ENCODE data around the gene TCP11L1.

Gene TCP11L1

DNA sequence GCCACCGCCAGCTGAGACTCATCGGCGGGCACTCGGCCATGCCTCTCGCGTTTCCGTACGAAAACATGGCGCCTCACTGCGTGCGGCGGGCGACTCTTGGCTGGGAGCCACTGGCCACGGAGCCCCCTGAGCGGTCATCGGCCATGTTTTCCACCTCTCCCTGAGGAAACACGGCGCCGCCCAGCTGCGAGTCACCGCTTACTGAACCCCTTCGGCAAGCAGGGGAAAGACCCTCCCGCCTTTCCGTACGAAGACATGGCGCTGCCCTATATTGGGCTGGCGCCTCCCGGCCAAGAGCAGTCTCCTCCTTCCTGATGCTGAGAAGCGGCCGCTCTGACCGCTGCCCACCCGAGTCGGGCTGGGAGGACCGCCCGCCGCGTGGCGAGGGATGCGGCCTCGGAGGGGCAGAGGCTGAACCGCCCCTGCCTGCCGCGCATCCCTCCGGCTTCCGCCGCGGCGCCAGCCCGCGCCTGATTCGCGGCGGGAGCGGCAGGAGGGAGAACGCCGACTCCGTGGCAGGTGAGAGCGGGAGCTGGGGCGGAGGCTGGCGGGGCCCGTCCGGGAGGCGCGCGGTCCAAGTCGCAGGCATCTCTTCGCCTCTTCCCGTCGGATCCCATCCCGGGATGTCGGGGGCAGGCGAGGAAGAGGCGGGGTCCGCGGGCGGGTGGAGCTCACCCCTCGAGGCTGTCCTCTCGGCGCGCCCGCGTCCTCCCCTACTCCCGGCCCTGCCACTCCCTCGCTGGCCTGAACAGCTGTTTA, at the start of gene TCP11L1:
Gene TCP11L1 (plus strand): TSS at position 299 of the 759 bp plus-strand sequence. CDS start 4,202 bp downstream, outside the sequence.
- in situ Hi-C loops (cut with MboI; ENCODE audit: low sequenced_read_pairs): no loop called here

DNA sequence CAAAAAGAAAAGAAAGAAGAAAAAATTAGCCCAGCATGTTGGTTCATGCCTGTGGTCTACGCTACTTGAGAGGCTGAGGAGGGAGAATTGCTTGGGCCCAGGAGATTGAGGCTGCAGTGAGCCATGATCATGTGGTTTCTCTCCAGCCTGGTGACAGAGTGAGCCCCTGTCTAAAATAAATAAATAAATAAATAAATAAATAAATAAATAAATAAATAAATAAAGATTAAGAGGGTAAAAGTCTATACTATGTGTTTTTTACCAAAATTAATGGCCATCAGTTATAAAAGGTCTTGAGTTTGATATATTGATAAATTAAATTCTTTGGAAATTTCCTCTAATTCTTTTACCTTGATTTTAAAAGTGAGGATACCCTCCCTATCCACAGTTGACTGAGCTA, 48.9 kb upstream of the TCP11L1 start:
- in situ Hi-C loops (cut with MboI; ENCODE audit: low sequenced_read_pairs): no loop called here

DNA sequence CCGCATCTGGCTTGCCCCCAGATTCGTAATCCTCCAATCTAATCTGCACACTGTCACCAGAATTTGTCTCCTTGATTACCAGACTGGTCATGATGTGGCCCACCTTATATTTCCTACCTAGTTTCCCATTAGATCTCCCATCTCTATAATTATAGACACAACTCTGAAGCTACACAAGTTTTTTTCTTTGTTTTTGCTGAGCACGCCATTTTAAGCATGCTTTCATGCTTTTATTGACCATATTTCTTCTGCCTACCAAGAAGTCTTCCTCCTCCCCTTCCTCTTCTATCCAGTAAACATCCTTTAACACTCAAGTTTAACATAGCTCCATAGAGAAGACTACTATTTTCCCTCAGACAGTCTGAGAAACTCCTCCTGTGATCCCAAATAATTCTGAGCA, 47.9 kb upstream of the TCP11L1 start:
- in situ Hi-C loops (cut with MboI; ENCODE audit: low sequenced_read_pairs): no loop called here

- in situ Hi-C loops (cut with MboI; ENCODE audit: low sequenced_read_pairs): no loop called here
Measured at GRCh38 chr11:32991898-32992297, 47.5 kb upstream of the TCP11L1 start.

GRCh38 chr11:33000181-33000580, 39.2 kb upstream of the TCP11L1 start:
- in situ Hi-C loops (cut with MboI; ENCODE audit: low sequenced_read_pairs): no loop called here

- in situ Hi-C loops (cut with MboI; ENCODE audit: low sequenced_read_pairs): no loop called here
Measured at GRCh38 chr11:33001281-33001680, 38.1 kb upstream of the TCP11L1 start.

DNA sequence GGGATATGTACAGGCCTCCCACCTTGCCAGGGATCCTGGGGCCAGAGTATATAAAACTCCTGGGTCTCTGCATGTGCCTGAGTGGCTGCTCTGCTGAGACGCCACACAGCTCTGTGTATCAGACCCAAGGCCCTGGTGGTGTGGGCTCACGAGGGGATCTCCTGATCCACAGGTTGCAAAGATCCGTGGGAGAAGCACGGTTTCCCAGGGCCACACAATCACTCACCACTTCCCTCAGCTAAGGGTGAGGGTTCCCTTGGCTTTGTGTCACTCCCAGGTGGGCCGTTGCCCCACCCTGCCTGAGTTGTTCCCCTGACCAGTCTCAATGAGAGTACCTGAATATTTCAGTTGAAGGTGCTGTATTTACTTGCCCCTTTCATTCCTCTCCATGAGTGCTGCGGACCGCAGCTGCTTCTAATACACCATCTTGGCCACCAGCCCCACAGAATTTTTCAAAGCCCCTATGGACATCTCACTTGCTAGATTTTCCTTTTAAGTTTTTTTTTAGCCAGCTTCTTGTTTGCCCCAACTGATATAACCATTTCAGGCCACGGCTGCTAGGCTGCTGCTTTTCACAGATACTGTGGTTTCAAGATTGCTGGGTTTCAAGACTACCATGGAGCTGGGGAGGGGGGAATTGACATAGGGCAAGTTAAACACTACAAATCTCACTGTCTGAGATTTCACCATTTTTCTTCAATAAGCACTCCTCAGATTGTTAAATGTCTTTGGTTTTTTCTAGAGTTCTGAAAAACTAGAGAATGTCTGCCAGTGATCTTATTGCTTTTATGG, 37.4 kb upstream of the TCP11L1 start:
- in situ Hi-C loops (cut with MboI; ENCODE audit: low sequenced_read_pairs): no loop called here

DNA sequence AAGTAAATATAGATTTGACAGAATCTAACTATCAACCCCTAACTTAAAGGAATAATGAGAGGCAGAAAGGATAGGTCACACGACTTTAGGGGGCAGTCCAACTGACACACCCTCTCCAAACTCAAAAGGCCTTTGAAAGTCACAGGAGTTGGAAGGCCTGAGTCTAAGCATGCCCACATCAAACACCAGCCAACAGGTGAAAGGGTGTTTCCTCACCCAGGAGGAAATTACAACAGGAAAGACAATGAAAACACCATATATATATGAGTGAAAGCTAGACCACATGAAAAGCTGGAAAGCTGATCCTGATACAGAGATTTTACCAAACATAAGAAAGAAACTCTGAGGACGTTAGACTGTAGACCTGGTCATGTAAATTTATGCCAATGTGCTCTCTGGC, 34.2 kb upstream of the TCP11L1 start:
- in situ Hi-C loops (cut with MboI; ENCODE audit: low sequenced_read_pairs): no loop called here

- in situ Hi-C loops (cut with MboI; ENCODE audit: low sequenced_read_pairs): no loop called here
Measured at GRCh38 chr11:33006010-33006409, 33.4 kb upstream of the TCP11L1 start.

GRCh38 chr11:33013755-33014154, 25.6 kb upstream of the TCP11L1 start:
- in situ Hi-C loops (cut with MboI; ENCODE audit: low sequenced_read_pairs): no loop called here

GRCh38 chr11:33015621-33016551, 23.5 kb upstream of the TCP11L1 start, which contains the start of gene DEPDC7:
Gene DEPDC7 (plus strand): TSS chr11:33015878. CDS start chr11:33015956, 78 bp downstream.
- in situ Hi-C loops (cut with MboI; ENCODE audit: low sequenced_read_pairs): no loop called here

DNA sequence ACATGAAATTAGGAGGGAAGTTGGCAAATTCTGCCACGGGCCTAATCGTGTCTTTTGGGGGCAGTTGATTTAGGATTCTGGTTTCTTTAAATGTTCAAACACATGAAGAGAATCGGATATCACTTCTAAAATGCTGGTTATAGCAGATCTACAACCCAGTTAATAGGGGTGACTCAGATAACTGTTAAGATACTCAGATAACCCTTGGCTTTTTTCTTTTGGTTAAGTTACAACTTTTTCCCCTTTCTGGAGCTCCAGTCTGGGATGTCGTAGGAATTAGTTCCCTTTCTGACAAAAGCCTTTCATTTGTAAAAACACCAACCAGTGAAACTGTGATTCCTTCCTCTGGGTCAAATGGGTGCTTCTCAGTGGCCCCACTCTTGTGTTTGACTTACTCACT, 22.7 kb upstream of the TCP11L1 start:
- in situ Hi-C loops (cut with MboI; ENCODE audit: low sequenced_read_pairs): no loop called here

GRCh38 chr11:33017478-33017877, 21.9 kb upstream of the TCP11L1 start:
- in situ Hi-C loops (cut with MboI; ENCODE audit: low sequenced_read_pairs): no loop called here

GRCh38 chr11:33017965-33018364, 21.4 kb upstream of the TCP11L1 start:
- in situ Hi-C loops (cut with MboI; ENCODE audit: low sequenced_read_pairs): no loop called here

- in situ Hi-C loops (cut with MboI; ENCODE audit: low sequenced_read_pairs): no loop called here
Measured at GRCh38 chr11:33018840-33019239, 20.5 kb upstream of the TCP11L1 start.

DNA sequence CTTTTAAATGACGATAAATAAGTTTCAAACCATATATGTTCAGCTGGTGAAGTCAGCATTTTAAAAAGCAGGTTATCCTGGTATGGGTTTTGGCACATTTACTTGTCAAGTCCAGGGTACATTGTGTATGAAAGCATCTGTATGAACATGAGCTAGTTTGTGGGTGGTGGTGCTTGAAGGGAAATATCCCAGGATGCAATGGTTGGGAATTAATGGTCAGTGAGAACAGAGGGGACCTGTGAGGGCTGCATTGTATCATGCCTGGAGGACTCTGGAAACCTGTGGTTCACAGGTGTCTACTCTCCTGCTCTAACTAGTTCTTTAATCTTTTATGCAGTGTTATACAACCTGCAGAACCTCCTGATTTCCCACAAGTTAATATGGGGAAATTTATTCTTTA, 17.9 kb upstream of the TCP11L1 start:
- in situ Hi-C loops (cut with MboI; ENCODE audit: low sequenced_read_pairs): no loop called here

GRCh38 chr11:33021937-33022336, 17.4 kb upstream of the TCP11L1 start:
- in situ Hi-C loops (cut with MboI; ENCODE audit: low sequenced_read_pairs): no loop called here

DNA sequence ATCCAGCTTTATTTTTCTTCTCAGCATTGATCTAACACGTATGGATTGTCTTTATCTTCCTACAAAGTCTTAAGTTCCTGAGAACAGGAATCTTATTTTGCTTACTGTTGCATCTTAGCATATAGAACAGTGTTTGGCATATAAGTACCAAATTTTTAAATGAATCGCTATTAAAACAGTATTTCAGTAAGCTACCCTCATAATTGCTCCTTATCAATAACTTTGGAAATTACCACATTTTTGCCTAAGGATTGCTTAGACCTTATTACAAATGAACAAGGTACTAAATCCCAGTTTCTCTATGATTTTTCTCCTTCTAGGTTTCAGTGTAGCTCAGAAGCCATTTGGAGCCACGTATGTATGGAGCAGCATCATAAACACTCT, 14.0 kb upstream of the TCP11L1 start:
- in situ Hi-C loops (cut with MboI; ENCODE audit: low sequenced_read_pairs): no loop called here

GRCh38 chr11:33027233-33027632, 12.1 kb upstream of the TCP11L1 start:
- in situ Hi-C loops (cut with MboI; ENCODE audit: low sequenced_read_pairs): no loop called here

DNA sequence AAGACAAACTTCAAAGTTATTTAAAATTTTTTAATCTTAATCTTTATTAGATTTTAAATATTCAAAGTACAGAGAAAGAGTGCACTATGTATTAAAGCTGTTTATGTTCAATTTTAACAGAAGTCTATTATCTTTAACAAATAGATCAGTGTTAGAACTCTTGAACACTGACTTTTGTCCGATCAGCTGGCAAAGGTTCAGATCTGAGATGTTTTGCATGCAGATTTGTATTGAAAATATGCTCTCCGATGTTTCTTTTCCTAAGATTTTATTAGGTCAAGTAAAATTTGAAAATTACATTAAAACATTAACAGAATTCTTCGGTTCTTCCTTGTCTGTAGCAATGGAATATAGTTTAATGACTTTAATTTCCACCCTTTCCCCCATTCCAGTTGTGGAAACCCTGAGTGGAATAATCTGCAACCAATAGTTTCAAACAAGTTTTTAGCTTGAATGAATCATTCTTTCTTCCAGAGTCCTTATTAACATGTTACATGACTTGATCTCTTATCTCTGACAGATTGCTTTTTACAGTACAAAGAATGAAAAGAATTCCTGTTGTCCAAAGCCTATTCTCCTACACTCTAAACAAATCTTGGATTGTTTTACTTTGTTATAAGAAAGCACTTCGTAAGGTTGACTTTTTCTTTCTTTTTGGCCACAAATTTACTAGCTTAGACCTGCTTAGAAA, 11.4 kb upstream of the TCP11L1 start:
- in situ Hi-C loops (cut with MboI; ENCODE audit: low sequenced_read_pairs): no loop called here

DNA sequence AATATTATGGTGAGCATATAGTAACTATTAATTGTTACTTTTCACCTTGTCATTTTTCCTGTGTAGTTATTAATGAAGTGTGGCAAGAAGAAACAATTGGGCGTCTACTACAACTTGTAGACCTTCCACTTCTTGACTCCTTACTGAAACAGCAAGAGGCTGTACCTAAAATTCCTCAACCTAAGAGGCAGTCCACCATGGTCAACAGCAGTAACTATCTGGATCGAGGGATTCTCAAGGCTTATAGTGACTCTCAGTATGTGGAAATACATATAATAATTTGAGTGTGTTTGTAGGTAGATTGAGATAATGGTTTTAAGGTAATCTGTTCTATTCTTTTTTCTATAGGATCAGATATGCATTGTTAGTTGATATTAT, 10.8 kb upstream of the TCP11L1 start:
- in situ Hi-C loops (cut with MboI; ENCODE audit: low sequenced_read_pairs): no loop called here

Data from HL-60/S4 (cell line).